ENCODE measurements around the gene EML6.

Gene EML6

GRCh38 chr2:54954158-54954557 is 230.7 kb downstream of the EML6 start:
- DNase-seq (ENCODE audit: low read depth), result no peak
- H3K4me3 ChIP-seq (ENCODE audit: low read depth, low read length), result no peak overlapping the region
- in situ Hi-C loops (cut with HindIII; ENCODE audit: low sequenced_read_pairs), result no loop called here
- TF ChIP-seq CTCF (IDR thresholded peaks at IDR 0.05; ENCODE audit: low read depth, low read length, missing control alignments), result no peak

GRCh38 chr2:54954705-54955357 is 231.4 kb downstream of the EML6 start:
- in situ Hi-C loops (cut with HindIII; ENCODE audit: low sequenced_read_pairs), result no loop called here
- no peak for TF ChIP-seq CTCF (IDR thresholded peaks at IDR 0.05; ENCODE audit: low read depth, low read length, missing control alignments)
- DNase-seq (ENCODE audit: low read depth), result no peak

GRCh38 chr2:54955358-54956110 is 232.1 kb downstream of the EML6 start:
- in situ Hi-C loops (cut with HindIII; ENCODE audit: low sequenced_read_pairs), result no loop called here
- TF ChIP-seq CTCF (IDR thresholded peaks at IDR 0.05; ENCODE audit: low read depth, low read length, missing control alignments), result no peak
- H3K4me3 ChIP-seq (ENCODE audit: low read depth, low read length), result no peak overlapping the region
- DNase-seq (ENCODE audit: low read depth), result no peak

More at GRCh38 chr2:54954705-54955357, 231.4 kb downstream of the EML6 start:
- no peak overlapping the region for H3K4me3 ChIP-seq (ENCODE audit: low read depth, low read length)

- in situ Hi-C loops (cut with HindIII; ENCODE audit: low sequenced_read_pairs), result no loop called here
- no peak for DNase-seq (ENCODE audit: low read depth)
- no peak overlapping the region for H3K4me3 ChIP-seq (ENCODE audit: low read depth, low read length)
- no peak for TF ChIP-seq CTCF (IDR thresholded peaks at IDR 0.05; ENCODE audit: low read depth, low read length, missing control alignments)
Observed at GRCh38 chr2:54956111-54956627, 232.7 kb downstream of the EML6 start.

GRCh38 chr2:54957321-54957999 is 234.0 kb downstream of the EML6 start:
- no peak for DNase-seq (ENCODE audit: low read depth)
- in situ Hi-C loops (cut with HindIII; ENCODE audit: low sequenced_read_pairs), result no loop called here
- no peak overlapping the region for H3K4me3 ChIP-seq (ENCODE audit: low read depth, low read length)
- no peak for TF ChIP-seq CTCF (IDR thresholded peaks at IDR 0.05; ENCODE audit: low read depth, low read length, missing control alignments)

- TF ChIP-seq CTCF (IDR thresholded peaks at IDR 0.05; ENCODE audit: low read depth, low read length, missing control alignments), result no peak
- no peak for DNase-seq (ENCODE audit: low read depth)
- no peak overlapping the region for H3K4me3 ChIP-seq (ENCODE audit: low read depth, low read length)
- in situ Hi-C loops (cut with HindIII; ENCODE audit: low sequenced_read_pairs), result no loop called here
Observed at GRCh38 chr2:54958717-54959371, 235.4 kb downstream of the EML6 start.

Data from astrocyte of the cerebellum (primary cell).